WTC11 (cell line): ENCODE data around the gene NR1H3. TPM values are rescaled to one million over a fixed set of nuclear protein-coding genes. Genes with fewer than 3 reads are reported as not detected.

Experiments used
- ATF1 ChIP-seq: sonication (generic); formaldehyde crosslinking; IDR thresholded peaks from 2 replicates; pipeline ENCODE4 v1.8.1; 2023; ENCODE audit warnings: mild to moderate bottlenecking, moderate library complexity, missing genetic modification reagents
- CREM ChIP-seq: sonication (generic); formaldehyde crosslinking; IDR thresholded peaks from 2 replicates; pipeline ENCODE4 v1.8.1; 2022; ENCODE audit warnings: mild to moderate bottlenecking, missing genetic modification reagents, moderate library complexity
- FOXK1 ChIP-seq: sonication (generic); formaldehyde crosslinking; IDR thresholded peaks from 2 replicates; pipeline ENCODE4 v1.8.0; 2022; ENCODE audit warnings: mild to moderate bottlenecking, moderate library complexity, missing genetic modification reagents
- GABPB1 ChIP-seq: sonication (generic); formaldehyde crosslinking; IDR thresholded peaks from 2 replicates; pipeline ENCODE4 v1.8.1; 2023; ENCODE audit warnings: mild to moderate bottlenecking, missing genetic modification reagents
- GRHL2 ChIP-seq: fragments of 250-450 bp; sonication (Bioruptor Pico); IDR thresholded peaks from 2 replicates; pipeline ENCODE4 v1.8.0; 2022; ENCODE audit warnings: mild to moderate bottlenecking, moderate library complexity; ENCODE audit not compliant: insufficient replicate concordance, severe bottlenecking
- IRF2 ChIP-seq: sonication (generic); formaldehyde crosslinking; IDR thresholded peaks from 2 replicates; pipeline ENCODE4 v1.8.0; 2022; ENCODE audit warnings: low read depth, missing genetic modification reagents, borderline replicate concordance
- KAT7 ChIP-seq: sonication (generic); formaldehyde crosslinking; IDR thresholded peaks from 2 replicates; pipeline ENCODE4 v1.8.1; 2023; ENCODE audit warnings: missing genetic modification reagents, mild to moderate bottlenecking, borderline replicate concordance
- NR2C2 ChIP-seq: sonication (generic); formaldehyde crosslinking; IDR thresholded peaks from 2 replicates; pipeline ENCODE4 v1.8.0; 2022; ENCODE audit warnings: mild to moderate bottlenecking, missing genetic modification reagents
- SMAD4 ChIP-seq: sonication (generic); formaldehyde crosslinking; IDR thresholded peaks from 2 replicates; pipeline ENCODE4 v1.8.0; 2022; ENCODE audit warnings: mild to moderate bottlenecking, missing genetic modification reagents
- TP53 ChIP-seq: sonication (generic); formaldehyde crosslinking; IDR thresholded peaks from 2 replicates; pipeline ENCODE4 v1.8.1; 2023; ENCODE audit warnings: mild to moderate bottlenecking, missing genetic modification reagents
- ZNF138 ChIP-seq: sonication (generic); formaldehyde crosslinking; conservative IDR thresholded peaks from 2 replicates; pipeline ENCODE4 v1.8.1; 2022; ENCODE audit warnings: mild to moderate bottlenecking, moderate library complexity, missing genetic modification reagents
- ZNF423 ChIP-seq: fragments of 250-450 bp; sonication (Bioruptor Pico); IDR thresholded peaks from 2 replicates; pipeline ENCODE4 v2.1.2; 2022; ENCODE audit warnings: mild to moderate bottlenecking, moderate library complexity
- total RNA-seq: library from RNA; stranded (reverse); gene quantifications from 3 replicates; pipeline ENCODE4 v1.2.3, GENCODE V29; 2021
- TF ChIP-seq, protein P1 (sequence below): sonication (generic); formaldehyde crosslinking; IDR thresholded peaks from 2 replicates; pipeline ENCODE4 v1.8.1; 2022; ENCODE audit warnings: mild to moderate bottlenecking, missing genetic modification reagents, moderate library complexity, borderline replicate concordance
- TF ChIP-seq, protein P2 (sequence below): sonication (generic); formaldehyde crosslinking; IDR thresholded peaks from 2 replicates; pipeline ENCODE4 v1.8.1; 2023; ENCODE audit warnings: mild to moderate bottlenecking, missing genetic modification reagents
- TF ChIP-seq, protein P3 (sequence below): sonication (generic); formaldehyde crosslinking; IDR thresholded peaks from 2 replicates; pipeline ENCODE4 v1.8.1; 2022; ENCODE audit warnings: missing genetic modification reagents, borderline replicate concordance
- TF ChIP-seq, protein P4 (sequence below): fragments of 250-450 bp; sonication (Bioruptor Pico); IDR thresholded peaks from 2 replicates; pipeline ENCODE4 v1.9.0; 2021; ENCODE audit warnings: mild to moderate bottlenecking
- TF ChIP-seq, protein P5 (sequence below): sonication (generic); formaldehyde crosslinking; IDR thresholded peaks from 2 replicates; pipeline ENCODE4 v1.8.0; 2022; ENCODE audit warnings: mild to moderate bottlenecking, missing genetic modification reagents
- TF ChIP-seq, protein P6 (sequence below): sonication (generic); formaldehyde crosslinking; conservative IDR thresholded peaks from 2 replicates; pipeline ENCODE4 v1.8.1; 2023; ENCODE audit warnings: mild to moderate bottlenecking, low read depth, missing genetic modification reagents, moderate library complexity
- TF ChIP-seq, protein P7 (sequence below): fragments of 250-450 bp; sonication (Bioruptor Pico); IDR thresholded peaks from 2 replicates; pipeline ENCODE4 v1.9.0; 2021; ENCODE audit warnings: mild to moderate bottlenecking, borderline replicate concordance
- TF ChIP-seq, protein P8 (sequence below): fragments of 200-600 bp; IDR thresholded peaks from 2 replicates; pipeline ENCODE4 v1.8.0; 2022; ENCODE audit warnings: antibody characterized with exemption
- TF ChIP-seq, protein P9 (sequence below): sonication (generic); formaldehyde crosslinking; IDR thresholded peaks from 2 replicates; pipeline ENCODE4 v1.8.1; 2023; ENCODE audit warnings: mild to moderate bottlenecking, missing genetic modification reagents, moderate library complexity

Gene NR1H3
- total RNA-seq, 1 experiment from 2014 or later, result 26.3 TPM

DNA sequence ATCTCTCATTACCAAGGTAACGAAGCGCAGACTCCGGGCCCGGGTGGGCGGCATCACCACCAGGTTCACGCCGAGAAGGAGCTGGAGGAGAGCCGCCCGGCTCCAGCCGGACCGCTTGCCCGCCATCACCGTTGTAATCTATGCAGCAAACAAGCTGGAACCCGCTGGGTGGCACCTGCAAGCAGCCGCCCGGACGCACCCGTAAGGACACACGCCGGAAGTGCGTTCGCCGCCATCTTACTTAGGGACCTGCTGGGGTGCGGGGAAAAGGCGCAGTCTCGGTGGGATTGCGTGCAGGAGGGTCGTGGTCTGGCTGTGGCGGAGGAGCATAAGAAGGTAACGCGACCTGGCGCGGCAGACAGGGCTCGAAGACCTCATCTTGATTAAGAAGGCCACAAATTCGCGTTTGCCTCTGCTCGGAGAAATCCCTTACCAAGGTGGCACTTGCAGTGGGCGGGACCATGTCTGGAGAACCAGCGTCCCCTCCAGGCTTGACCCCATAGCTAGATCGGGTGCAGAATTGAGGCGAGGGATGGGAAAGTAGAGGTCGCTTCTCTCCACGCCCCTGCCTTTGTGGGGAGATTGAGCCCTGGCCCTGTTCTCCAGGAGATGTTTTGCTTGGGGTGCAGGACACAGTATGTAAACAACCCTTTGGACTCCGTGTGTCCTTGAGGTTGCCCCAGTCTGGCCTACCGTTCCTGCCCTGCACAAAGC, 9.0 kb upstream of the NR1H3 start, which contains the start of gene ACP2 (continued):
- TF ChIP-seq, protein P1, sequence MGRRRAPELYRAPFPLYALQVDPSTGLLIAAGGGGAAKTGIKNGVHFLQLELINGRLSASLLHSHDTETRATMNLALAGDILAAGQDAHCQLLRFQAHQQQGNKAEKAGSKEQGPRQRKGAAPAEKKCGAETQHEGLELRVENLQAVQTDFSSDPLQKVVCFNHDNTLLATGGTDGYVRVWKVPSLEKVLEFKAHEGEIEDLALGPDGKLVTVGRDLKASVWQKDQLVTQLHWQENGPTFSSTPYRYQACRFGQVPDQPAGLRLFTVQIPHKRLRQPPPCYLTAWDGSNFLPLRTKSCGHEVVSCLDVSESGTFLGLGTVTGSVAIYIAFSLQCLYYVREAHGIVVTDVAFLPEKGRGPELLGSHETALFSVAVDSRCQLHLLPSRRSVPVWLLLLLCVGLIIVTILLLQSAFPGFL (CRISPR knock-in tag), result peak; percentile 81; the same call in 1 of the 2 replicates
- TF ChIP-seq, protein P2, sequence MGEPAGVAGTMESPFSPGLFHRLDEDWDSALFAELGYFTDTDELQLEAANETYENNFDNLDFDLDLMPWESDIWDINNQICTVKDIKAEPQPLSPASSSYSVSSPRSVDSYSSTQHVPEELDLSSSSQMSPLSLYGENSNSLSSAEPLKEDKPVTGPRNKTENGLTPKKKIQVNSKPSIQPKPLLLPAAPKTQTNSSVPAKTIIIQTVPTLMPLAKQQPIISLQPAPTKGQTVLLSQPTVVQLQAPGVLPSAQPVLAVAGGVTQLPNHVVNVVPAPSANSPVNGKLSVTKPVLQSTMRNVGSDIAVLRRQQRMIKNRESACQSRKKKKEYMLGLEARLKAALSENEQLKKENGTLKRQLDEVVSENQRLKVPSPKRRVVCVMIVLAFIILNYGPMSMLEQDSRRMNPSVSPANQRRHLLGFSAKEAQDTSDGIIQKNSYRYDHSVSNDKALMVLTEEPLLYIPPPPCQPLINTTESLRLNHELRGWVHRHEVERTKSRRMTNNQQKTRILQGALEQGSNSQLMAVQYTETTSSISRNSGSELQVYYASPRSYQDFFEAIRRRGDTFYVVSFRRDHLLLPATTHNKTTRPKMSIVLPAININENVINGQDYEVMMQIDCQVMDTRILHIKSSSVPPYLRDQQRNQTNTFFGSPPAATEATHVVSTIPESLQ (CRISPR knock-in tag), result no peak
- TF ChIP-seq, protein P3, sequence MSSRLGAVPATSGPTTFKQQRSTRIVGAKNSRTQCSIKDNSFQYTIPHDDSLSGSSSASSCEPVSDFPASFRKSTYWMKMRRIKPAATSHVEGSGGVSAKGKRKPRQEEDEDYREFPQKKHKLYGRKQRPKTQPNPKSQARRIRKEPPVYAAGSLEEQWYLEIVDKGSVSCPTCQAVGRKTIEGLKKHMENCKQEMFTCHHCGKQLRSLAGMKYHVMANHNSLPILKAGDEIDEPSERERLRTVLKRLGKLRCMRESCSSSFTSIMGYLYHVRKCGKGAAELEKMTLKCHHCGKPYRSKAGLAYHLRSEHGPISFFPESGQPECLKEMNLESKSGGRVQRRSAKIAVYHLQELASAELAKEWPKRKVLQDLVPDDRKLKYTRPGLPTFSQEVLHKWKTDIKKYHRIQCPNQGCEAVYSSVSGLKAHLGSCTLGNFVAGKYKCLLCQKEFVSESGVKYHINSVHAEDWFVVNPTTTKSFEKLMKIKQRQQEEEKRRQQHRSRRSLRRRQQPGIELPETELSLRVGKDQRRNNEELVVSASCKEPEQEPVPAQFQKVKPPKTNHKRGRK (CRISPR knock-in tag), result no peak
- TF ChIP-seq GABPB1 (CRISPR knock-in tag), result peak; percentile 97
- TF ChIP-seq, protein P4, sequence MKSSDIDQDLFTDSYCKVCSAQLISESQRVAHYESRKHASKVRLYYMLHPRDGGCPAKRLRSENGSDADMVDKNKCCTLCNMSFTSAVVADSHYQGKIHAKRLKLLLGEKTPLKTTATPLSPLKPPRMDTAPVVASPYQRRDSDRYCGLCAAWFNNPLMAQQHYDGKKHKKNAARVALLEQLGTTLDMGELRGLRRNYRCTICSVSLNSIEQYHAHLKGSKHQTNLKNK (CRISPR knock-in tag), result 0 out of 2 replicates have a peak, but pooled peaks have one; percentile 72
- TF ChIP-seq, protein P5, sequence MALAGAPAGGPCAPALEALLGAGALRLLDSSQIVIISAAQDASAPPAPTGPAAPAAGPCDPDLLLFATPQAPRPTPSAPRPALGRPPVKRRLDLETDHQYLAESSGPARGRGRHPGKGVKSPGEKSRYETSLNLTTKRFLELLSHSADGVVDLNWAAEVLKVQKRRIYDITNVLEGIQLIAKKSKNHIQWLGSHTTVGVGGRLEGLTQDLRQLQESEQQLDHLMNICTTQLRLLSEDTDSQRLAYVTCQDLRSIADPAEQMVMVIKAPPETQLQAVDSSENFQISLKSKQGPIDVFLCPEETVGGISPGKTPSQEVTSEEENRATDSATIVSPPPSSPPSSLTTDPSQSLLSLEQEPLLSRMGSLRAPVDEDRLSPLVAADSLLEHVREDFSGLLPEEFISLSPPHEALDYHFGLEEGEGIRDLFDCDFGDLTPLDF (CRISPR knock-in tag), result no peak
- peak; percentile 99; the same call in 1 of the 2 replicates for TF ChIP-seq KAT7
- peak; percentile 85; the same call in 1 of the 2 replicates for TF ChIP-seq CREM (CRISPR knock-in tag)
- TF ChIP-seq, protein P6, sequence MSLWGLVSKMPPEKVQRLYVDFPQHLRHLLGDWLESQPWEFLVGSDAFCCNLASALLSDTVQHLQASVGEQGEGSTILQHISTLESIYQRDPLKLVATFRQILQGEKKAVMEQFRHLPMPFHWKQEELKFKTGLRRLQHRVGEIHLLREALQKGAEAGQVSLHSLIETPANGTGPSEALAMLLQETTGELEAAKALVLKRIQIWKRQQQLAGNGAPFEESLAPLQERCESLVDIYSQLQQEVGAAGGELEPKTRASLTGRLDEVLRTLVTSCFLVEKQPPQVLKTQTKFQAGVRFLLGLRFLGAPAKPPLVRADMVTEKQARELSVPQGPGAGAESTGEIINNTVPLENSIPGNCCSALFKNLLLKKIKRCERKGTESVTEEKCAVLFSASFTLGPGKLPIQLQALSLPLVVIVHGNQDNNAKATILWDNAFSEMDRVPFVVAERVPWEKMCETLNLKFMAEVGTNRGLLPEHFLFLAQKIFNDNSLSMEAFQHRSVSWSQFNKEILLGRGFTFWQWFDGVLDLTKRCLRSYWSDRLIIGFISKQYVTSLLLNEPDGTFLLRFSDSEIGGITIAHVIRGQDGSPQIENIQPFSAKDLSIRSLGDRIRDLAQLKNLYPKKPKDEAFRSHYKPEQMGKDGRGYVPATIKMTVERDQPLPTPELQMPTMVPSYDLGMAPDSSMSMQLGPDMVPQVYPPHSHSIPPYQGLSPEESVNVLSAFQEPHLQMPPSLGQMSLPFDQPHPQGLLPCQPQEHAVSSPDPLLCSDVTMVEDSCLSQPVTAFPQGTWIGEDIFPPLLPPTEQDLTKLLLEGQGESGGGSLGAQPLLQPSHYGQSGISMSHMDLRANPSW (CRISPR knock-in tag), result no peak
- no peak for TF ChIP-seq SMAD4 (CRISPR knock-in tag)
- peak; percentile 90; the same call in 1 of the 2 replicates for TF ChIP-seq TP53
- TF ChIP-seq, protein P7, sequence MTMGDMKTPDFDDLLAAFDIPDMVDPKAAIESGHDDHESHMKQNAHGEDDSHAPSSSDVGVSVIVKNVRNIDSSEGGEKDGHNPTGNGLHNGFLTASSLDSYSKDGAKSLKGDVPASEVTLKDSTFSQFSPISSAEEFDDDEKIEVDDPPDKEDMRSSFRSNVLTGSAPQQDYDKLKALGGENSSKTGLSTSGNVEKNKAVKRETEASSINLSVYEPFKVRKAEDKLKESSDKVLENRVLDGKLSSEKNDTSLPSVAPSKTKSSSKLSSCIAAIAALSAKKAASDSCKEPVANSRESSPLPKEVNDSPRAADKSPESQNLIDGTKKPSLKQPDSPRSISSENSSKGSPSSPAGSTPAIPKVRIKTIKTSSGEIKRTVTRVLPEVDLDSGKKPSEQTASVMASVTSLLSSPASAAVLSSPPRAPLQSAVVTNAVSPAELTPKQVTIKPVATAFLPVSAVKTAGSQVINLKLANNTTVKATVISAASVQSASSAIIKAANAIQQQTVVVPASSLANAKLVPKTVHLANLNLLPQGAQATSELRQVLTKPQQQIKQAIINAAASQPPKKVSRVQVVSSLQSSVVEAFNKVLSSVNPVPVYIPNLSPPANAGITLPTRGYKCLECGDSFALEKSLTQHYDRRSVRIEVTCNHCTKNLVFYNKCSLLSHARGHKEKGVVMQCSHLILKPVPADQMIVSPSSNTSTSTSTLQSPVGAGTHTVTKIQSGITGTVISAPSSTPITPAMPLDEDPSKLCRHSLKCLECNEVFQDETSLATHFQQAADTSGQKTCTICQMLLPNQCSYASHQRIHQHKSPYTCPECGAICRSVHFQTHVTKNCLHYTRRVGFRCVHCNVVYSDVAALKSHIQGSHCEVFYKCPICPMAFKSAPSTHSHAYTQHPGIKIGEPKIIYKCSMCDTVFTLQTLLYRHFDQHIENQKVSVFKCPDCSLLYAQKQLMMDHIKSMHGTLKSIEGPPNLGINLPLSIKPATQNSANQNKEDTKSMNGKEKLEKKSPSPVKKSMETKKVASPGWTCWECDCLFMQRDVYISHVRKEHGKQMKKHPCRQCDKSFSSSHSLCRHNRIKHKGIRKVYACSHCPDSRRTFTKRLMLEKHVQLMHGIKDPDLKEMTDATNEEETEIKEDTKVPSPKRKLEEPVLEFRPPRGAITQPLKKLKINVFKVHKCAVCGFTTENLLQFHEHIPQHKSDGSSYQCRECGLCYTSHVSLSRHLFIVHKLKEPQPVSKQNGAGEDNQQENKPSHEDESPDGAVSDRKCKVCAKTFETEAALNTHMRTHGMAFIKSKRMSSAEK (CRISPR knock-in tag), result no peak
- TF ChIP-seq ATF1 (CRISPR knock-in tag), result peak; percentile 62; the same call in 1 of the 2 replicates
- no peak for TF ChIP-seq GRHL2
- no peak for TF ChIP-seq IRF2 (CRISPR knock-in tag)
- no peak for TF ChIP-seq ZNF138 (CRISPR knock-in tag)
- no peak for TF ChIP-seq NR2C2 (CRISPR knock-in tag)
- no peak for TF ChIP-seq ZNF423 (CRISPR knock-in tag)
- TF ChIP-seq, protein P8, sequence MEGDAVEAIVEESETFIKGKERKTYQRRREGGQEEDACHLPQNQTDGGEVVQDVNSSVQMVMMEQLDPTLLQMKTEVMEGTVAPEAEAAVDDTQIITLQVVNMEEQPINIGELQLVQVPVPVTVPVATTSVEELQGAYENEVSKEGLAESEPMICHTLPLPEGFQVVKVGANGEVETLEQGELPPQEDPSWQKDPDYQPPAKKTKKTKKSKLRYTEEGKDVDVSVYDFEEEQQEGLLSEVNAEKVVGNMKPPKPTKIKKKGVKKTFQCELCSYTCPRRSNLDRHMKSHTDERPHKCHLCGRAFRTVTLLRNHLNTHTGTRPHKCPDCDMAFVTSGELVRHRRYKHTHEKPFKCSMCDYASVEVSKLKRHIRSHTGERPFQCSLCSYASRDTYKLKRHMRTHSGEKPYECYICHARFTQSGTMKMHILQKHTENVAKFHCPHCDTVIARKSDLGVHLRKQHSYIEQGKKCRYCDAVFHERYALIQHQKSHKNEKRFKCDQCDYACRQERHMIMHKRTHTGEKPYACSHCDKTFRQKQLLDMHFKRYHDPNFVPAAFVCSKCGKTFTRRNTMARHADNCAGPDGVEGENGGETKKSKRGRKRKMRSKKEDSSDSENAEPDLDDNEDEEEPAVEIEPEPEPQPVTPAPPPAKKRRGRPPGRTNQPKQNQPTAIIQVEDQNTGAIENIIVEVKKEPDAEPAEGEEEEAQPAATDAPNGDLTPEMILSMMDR, result no peak
- peak; percentile 81; the same call in 1 of the 2 replicates for TF ChIP-seq FOXK1
- TF ChIP-seq, protein P9, sequence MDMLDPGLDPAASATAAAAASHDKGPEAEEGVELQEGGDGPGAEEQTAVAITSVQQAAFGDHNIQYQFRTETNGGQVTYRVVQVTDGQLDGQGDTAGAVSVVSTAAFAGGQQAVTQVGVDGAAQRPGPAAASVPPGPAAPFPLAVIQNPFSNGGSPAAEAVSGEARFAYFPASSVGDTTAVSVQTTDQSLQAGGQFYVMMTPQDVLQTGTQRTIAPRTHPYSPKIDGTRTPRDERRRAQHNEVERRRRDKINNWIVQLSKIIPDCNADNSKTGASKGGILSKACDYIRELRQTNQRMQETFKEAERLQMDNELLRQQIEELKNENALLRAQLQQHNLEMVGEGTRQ (CRISPR knock-in tag), result peak; percentile 57
